GM23338 (cell line): ENCODE measurements around the gene NLGN4X. TPM values are rescaled to one million over a fixed set of nuclear protein-coding genes. Genes with fewer than 3 reads are reported as not detected.

Experiments used
- ATAC-seq: fragments of 200-7000 bp; cut with Tn5 transposase; 3 replicates; pipeline ENCODE4 v1.9.1; 2020
- DNase-seq: peaks from one replicate; pipeline ENCODE4 v3.0.0-alpha.2; 2015; ENCODE audit warnings: low spot score
- H2AFZ ChIP-seq: fragments of 200-600 bp; sonication (generic); 2 replicates; pipeline ENCODE4 v1.8.0; 2016; ENCODE audit warnings: antibody characterized with exemption, mild to moderate bottlenecking, moderate library complexity
- H3F3A ChIP-seq: fragments of 200-600 bp; sonication (generic); replicated peaks from 2 replicates; pipeline ENCODE4 v1.8.0; 2017; ENCODE audit warnings: antibody characterized with exemption, mixed run types, low read depth
- H3K27ac ChIP-seq: fragments of 200-600 bp; sonication (generic); 2 replicates; pipeline ENCODE4 v1.6.1; 2016; ENCODE audit warnings: low read depth
- H3K27me3 ChIP-seq: fragments of 200-600 bp; sonication (generic); 2 replicates; pipeline ENCODE4 v1.8.0; 2016; ENCODE audit warnings: mild to moderate bottlenecking, mixed run types, moderate library complexity; ENCODE audit not compliant: insufficient read depth
- H3K36me3 ChIP-seq: fragments of 200-600 bp; sonication (generic); 2 replicates; pipeline ENCODE4 v1.8.0; 2016; ENCODE audit warnings: mild to moderate bottlenecking; ENCODE audit not compliant: insufficient read depth
- H3K4me1 ChIP-seq: fragments of 200-600 bp; sonication (generic); 2 replicates; pipeline ENCODE4 v1.8.0; 2016; ENCODE audit warnings: mild to moderate bottlenecking, moderate library complexity; ENCODE audit not compliant: insufficient read depth
- H3K4me2 ChIP-seq: fragments of 200-600 bp; sonication (generic); 2 replicates; pipeline ENCODE4 v1.7.1; 2017; ENCODE audit warnings: mixed run types
- H3K4me3 ChIP-seq: fragments of 200-600 bp; sonication (generic); 2 replicates; pipeline ENCODE4 v1.6.1; 2016; ENCODE audit warnings: mixed run types
- H3K79me2 ChIP-seq: fragments of 200-600 bp; sonication (generic); replicated peaks from 2 replicates; pipeline ENCODE4 v1.8.0; 2017; ENCODE audit warnings: mild to moderate bottlenecking; ENCODE audit not compliant: insufficient read depth
- H3K9me2 ChIP-seq: fragments of 200-600 bp; sonication (generic); 2 replicates; pipeline ENCODE4 v1.8.0; 2017; ENCODE audit not compliant: insufficient read depth
- H4K20me1 ChIP-seq: fragments of 200-600 bp; sonication (generic); replicated peaks from 2 replicates; pipeline ENCODE4 v1.8.0; 2017; ENCODE audit warnings: mild to moderate bottlenecking; ENCODE audit not compliant: insufficient read depth
- H3K27ac Mint-ChIP-seq: 2 replicates; pipeline ENCODE4 v1.8.0; 2020; ENCODE audit warnings: inconsistent platforms, mild to moderate bottlenecking, moderate library complexity, mixed read lengths
- H3K27me3 Mint-ChIP-seq: 3 replicates; pipeline ENCODE4 v1.8.0; 2022; ENCODE audit warnings: low read depth, mild to moderate bottlenecking, moderate library complexity, mixed read lengths, inconsistent platforms; ENCODE audit not compliant: insufficient read depth, poor library complexity
- H3K36me3 Mint-ChIP-seq: 3 replicates; pipeline ENCODE4 v1.8.0; 2021; ENCODE audit warnings: low read depth, mild to moderate bottlenecking, inconsistent platforms, moderate library complexity, mixed read lengths
- H3K4me1 Mint-ChIP-seq: 3 replicates; pipeline ENCODE4 v1.8.0; 2020; ENCODE audit warnings: mild to moderate bottlenecking, inconsistent platforms, mixed read lengths
- H3K4me3 Mint-ChIP-seq: 3 replicates; pipeline ENCODE4 v1.8.0; 2021; ENCODE audit warnings: moderate library complexity, mild to moderate bottlenecking, inconsistent platforms, mixed read lengths
- H3K9me3 Mint-ChIP-seq: 3 replicates; pipeline ENCODE4 v1.8.0; 2020; ENCODE audit warnings: moderate library complexity, mild to moderate bottlenecking, inconsistent platforms, mixed read lengths
- CTCF ChIP-seq, 2 experiments: fragments of 200-600 bp in 1 of 2; sonication (generic) in 1 of 2; conservative IDR thresholded peaks; 2 replicates each; pipeline versions ENCODE4 v1.5.1 to v1.6.1; 2016 to 2017; ENCODE audit warnings: antibody characterized with exemption in 2 of 2, low read depth in 2 of 2, mild to moderate bottlenecking in 2 of 2, moderate library complexity in 1 of 2
- ETS1 ChIP-seq: IDR thresholded peaks from 2 replicates; pipeline ENCODE4 v1.6.1; 2016; ENCODE audit warnings: antibody characterized with exemption
- EZH2 ChIP-seq: fragments of 200-600 bp; sonication (generic); IDR thresholded peaks from one replicate; pipeline ENCODE4 v1.8.0; 2017; ENCODE audit warnings: antibody characterized with exemption, mild to moderate bottlenecking, low read depth; ENCODE audit not compliant: unreplicated experiment
- JUNB ChIP-seq: IDR thresholded peaks from one replicate; pipeline ENCODE4 v1.6.1; 2016; ENCODE audit warnings: antibody characterized with exemption; ENCODE audit not compliant: unreplicated experiment
- NANOG ChIP-seq: IDR thresholded peaks from 2 replicates; pipeline ENCODE4 v1.6.1; 2016; ENCODE audit warnings: antibody characterized with exemption, borderline replicate concordance
- REST ChIP-seq: IDR thresholded peaks from one replicate; pipeline ENCODE4 v1.6.1; 2018; ENCODE audit warnings: antibody characterized with exemption; ENCODE audit not compliant: unreplicated experiment
- STAT1 ChIP-seq: IDR thresholded peaks from one replicate; pipeline ENCODE4 v1.6.1; 2016; ENCODE audit warnings: antibody characterized with exemption; ENCODE audit not compliant: unreplicated experiment
- ZNF114 ChIP-seq: fragments of 250-450 bp; sonication (Bioruptor Pico); IDR thresholded peaks from 2 replicates; pipeline ENCODE4 v1.5.0; 2020; ENCODE audit warnings: mild to moderate bottlenecking, moderate library complexity
- polyA plus RNA-seq: library from polyadenylated mRNA; unstranded; fragments of >200 nt; fragmentation: Nextera tagmentation; extraction: Ambion mirVana; gene quantifications from 2 replicates; pipeline ENCODE4 v1.2.1, GENCODE V29; 2016
- total RNA-seq: library from RNA; depleted of rRNA; stranded (reverse); fragments of >200 nt; shearing (Covaris generic); gene quantifications from 2 replicates; pipeline ENCODE4 v1.2.3, GENCODE V29; 2014

Gene NLGN4X
- total and polyA plus RNA-seq, 2 experiments from 2014 or later, result 36.0 to 86.5 TPM

- Histone ChIP-seq H4K20me1 (no peaks in the 10 kb centered on the region), H3K36me3 (no peaks in the 10 kb centered on the region), H3K4me2 (no peak overlapping the region), H3K27ac (no peak overlapping the region), H3F3A (no peaks in the 10 kb centered on the region), H3K27me3 (no peaks in the 10 kb centered on the region), H3K9me2 (no peaks in the 10 kb centered on the region), H3K4me3 (no peak overlapping the region), H2AFZ (no peak overlapping the region), H3K4me1 (peaks cover 9% of the 10 kb centered on the region; the same call in 1 of the 2 replicates), H3K79me2 (no peaks in the 10 kb centered on the region)
- no peaks in the 10 kb centered on the region for H3K27me3 Mint-ChIP-seq
- ATAC-seq (no peak), DNase-seq (no peak)
- no peak for TF ChIP-seq STAT1
- TF ChIP-seq NANOG, result no peak
- TF ChIP-seq EZH2, result no peak
- TF ChIP-seq CTCF (conservative IDR thresholded peaks at IDR 0.05; ENCODE audit: low read depth in 2 of 2), result no peak
- TF ChIP-seq JUNB, result no peak
- H3K36me3 Mint-ChIP-seq, result peaks cover 9% of the 10 kb centered on the region; the same call in 2 of the 3 replicates
- H3K4me3 Mint-ChIP-seq, result no peak overlapping the region
- H3K4me1 Mint-ChIP-seq, result peaks cover 9% of the 10 kb centered on the region; the same call in 2 of the 3 replicates
- no peaks in the 10 kb centered on the region for H3K9me3 Mint-ChIP-seq
- no peak overlapping the region for H3K27ac Mint-ChIP-seq
Observed at GRCh38 chrX:5867778-5868177, 360.9 kb downstream of the NLGN4X start.

- Mint-ChIP-seq H3K27ac (peak overlapping the region; percentile 79), H3K27me3 (no peaks in the 10 kb centered on the region), H3K9me3 (no peaks in the 10 kb centered on the region), H3K4me3 (no peak overlapping the region), H3K36me3 (no peaks in the 10 kb centered on the region), H3K4me1 (peaks cover 11% of the 10 kb centered on the region; the same call in 2 of the 3 replicates)
- Histone ChIP-seq H3F3A (no peaks in the 10 kb centered on the region), H3K4me1 (peaks cover 7% of the 10 kb centered on the region; the same call in 1 of the 2 replicates), H3K4me2 (no peak overlapping the region), H3K27ac (no peak overlapping the region), H3K9me2 (no peaks in the 10 kb centered on the region), H3K4me3 (no peak overlapping the region), H3K79me2 (no peaks in the 10 kb centered on the region), H2AFZ (peak overlapping the region; percentile 66; the same call in 1 of the 2 replicates), H3K36me3 (no peaks in the 10 kb centered on the region), H4K20me1 (no peaks in the 10 kb centered on the region), H3K27me3 (no peaks in the 10 kb centered on the region)
- DNase-seq (no peak), ATAC-seq (no peak)
- TF ChIP-seq ETS1 (no peak), NANOG (no peak), ZNF114 (CRISPR knock-in tag) (no peak), CTCF (conservative IDR thresholded peaks at IDR 0.05; ENCODE audit: low read depth in 2 of 2) (no peak), STAT1 (no peak), EZH2 (no peak), JUNB (no peak), REST (no peak)
Observed at GRCh38 chrX:5857232-5857631, 371.4 kb downstream of the NLGN4X start.
